KOPT-K1 (cell line): ENCODE results near the gene ADAMTS12.

Experiments
- H3K27ac ChIP-seq: fragments of 200-600 bp; sonication (generic); 2 replicates; pipeline ENCODE4 v1.5.1; 2016; ENCODE audit warnings: antibody characterized with exemption, mild to moderate bottlenecking, low read depth, low read length; ENCODE audit not compliant: poor library complexity, severe bottlenecking
- H3K36me3 ChIP-seq: fragments of 200-600 bp; sonication (generic); 2 replicates; pipeline ENCODE4 v1.5.1; 2017; ENCODE audit warnings: antibody characterized with exemption, mild to moderate bottlenecking, low read length, moderate library complexity; ENCODE audit not compliant: insufficient read depth
- H3K9me3 ChIP-seq: fragments of 200-600 bp; sonication (generic); 2 replicates; pipeline ENCODE4 v1.5.1; 2017; ENCODE audit warnings: antibody characterized with exemption, low read length, mild to moderate bottlenecking; ENCODE audit not compliant: insufficient read depth, poor library complexity, severe bottlenecking

ADAMTS12 gene

DNA sequence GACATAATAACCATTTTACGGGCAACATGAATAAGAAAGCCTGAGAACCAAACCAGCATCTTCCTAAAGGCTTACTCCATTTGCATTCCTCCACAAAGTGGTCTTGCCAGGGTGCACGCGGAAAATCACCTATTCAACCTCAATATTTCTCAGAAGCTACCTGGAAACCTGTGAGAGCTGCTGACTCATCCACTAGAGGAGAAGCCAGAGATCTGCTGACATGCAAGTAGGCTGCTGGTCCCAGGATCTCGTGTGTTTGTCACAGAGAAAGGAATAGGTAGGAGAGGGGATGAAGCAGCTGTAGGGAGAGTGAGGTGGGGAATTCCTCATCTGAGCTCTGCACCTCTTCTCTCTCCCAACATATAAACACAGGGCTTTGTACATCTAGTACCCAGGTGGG, 138.1 kb downstream of the ADAMTS12 start:
- H3K36me3 ChIP-seq, result no peaks in the 10 kb centered on the region
- H3K9me3 ChIP-seq, result no peaks in the 10 kb centered on the region

GRCh38 chr5:33748754-33749153, 143.0 kb downstream of the ADAMTS12 start:
- H3K27ac ChIP-seq, result no peak overlapping the region
- H3K36me3 ChIP-seq, result no peaks in the 10 kb centered on the region
- no peaks in the 10 kb centered on the region for H3K9me3 ChIP-seq

More for the DNA sequence above, 138.1 kb downstream of the ADAMTS12 start:
- H3K27ac ChIP-seq, result no peak overlapping the region

- H3K36me3 ChIP-seq, result no peaks in the 10 kb centered on the region
- no peak overlapping the region for H3K27ac ChIP-seq
- H3K9me3 ChIP-seq, result no peaks in the 10 kb centered on the region
Measured at GRCh38 chr5:33745101-33745770, 146.6 kb downstream of the ADAMTS12 start.

DNA sequence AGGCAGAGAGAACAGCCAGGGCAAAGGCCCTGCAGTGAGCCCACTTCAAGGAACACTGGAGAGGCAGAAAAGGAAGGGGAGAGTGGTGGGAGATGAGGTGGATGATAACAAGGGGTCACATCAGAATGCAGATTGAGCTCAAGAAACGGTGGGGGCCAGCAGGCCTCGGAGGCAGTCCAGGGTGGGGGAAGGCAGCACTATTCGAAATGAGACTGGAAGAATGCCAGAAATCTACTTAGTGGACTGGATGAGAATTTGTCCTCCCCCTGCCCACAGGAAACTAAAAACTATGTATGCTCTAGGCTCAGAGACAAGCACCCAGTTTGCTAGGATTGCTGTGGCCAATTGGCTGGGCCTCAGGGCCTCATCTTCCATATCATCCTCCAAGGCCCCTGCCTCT, 148.7 kb downstream of the ADAMTS12 start:
- no peak overlapping the region for H3K27ac ChIP-seq
- H3K36me3 ChIP-seq, result no peaks in the 10 kb centered on the region
- no peaks in the 10 kb centered on the region for H3K9me3 ChIP-seq

DNA sequence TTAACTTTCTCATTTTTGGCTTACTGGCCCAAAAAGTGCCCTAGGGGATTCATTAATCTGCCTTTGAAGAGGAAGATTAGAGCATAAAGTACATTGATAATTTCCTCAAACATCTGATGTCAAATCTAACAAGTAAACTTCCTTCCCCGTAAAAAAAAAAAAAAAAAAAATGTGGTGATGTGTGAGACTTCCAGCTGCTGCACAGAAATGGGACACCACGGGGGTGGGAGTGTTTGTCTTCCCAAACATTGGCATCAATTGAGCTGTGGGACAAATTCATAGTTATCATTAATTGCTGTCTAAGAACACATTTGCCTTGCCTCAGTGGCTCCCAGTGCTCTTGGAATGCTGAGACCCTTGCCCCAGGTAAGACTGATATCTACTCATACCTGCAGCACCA, 149.6 kb downstream of the ADAMTS12 start:
- Histone ChIP-seq H3K9me3 (no peaks in the 10 kb centered on the region), H3K27ac (no peak overlapping the region), H3K36me3 (no peaks in the 10 kb centered on the region)

DNA sequence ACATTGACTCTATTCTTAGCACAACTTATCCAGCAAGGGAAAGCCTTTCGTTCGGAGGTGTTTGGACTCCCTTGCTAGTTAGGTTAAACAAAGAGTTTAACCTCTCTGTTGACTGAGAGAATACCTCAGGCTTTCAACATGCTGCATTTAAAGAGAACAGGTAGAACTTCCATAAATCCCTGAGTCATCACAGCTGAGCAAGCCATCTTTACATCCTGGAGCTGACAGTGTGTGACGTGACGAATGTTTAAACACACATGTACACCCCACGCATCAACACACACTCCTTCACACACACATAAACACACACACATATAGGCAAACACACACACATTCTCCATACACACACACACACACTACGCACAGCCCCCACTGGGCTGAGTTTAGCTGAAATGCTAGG, 152.8 kb downstream of the ADAMTS12 start:
- Histone ChIP-seq H3K9me3 (no peaks in the 10 kb centered on the region), H3K27ac (no peak overlapping the region), H3K36me3 (no peaks in the 10 kb centered on the region)

GRCh38 chr5:33738097-33738496, 153.7 kb downstream of the ADAMTS12 start:
- no peaks in the 10 kb centered on the region for H3K36me3 ChIP-seq

GRCh38 chr5:33737697-33738096, 154.1 kb downstream of the ADAMTS12 start:
- H3K36me3 ChIP-seq, result no peaks in the 10 kb centered on the region
- no peak overlapping the region for H3K27ac ChIP-seq
- no peaks in the 10 kb centered on the region for H3K9me3 ChIP-seq

More at GRCh38 chr5:33738097-33738496, 153.7 kb downstream of the ADAMTS12 start:
- no peaks in the 10 kb centered on the region for H3K9me3 ChIP-seq
- no peak overlapping the region for H3K27ac ChIP-seq

DNA sequence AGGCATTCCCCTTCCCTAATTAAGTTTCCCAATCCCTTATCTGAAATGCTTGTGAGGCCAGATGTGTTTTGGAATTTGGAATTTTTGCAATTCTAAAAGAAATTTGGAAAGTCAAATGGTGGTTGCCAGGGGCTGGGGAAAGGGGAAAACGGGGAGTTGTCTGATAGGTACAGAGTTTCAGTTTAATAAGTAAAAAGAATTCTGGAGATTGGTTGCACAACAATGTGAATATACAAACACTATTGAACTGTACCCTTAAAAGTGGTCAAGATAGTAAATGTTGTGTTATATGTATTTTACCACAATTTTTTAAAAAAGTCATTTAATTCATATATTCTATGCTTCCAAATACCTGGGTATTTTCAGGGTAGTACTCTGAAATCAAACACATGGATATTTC, 154.5 kb downstream of the ADAMTS12 start:
- Histone ChIP-seq H3K27ac (no peak overlapping the region), H3K9me3 (no peaks in the 10 kb centered on the region), H3K36me3 (no peaks in the 10 kb centered on the region)

DNA sequence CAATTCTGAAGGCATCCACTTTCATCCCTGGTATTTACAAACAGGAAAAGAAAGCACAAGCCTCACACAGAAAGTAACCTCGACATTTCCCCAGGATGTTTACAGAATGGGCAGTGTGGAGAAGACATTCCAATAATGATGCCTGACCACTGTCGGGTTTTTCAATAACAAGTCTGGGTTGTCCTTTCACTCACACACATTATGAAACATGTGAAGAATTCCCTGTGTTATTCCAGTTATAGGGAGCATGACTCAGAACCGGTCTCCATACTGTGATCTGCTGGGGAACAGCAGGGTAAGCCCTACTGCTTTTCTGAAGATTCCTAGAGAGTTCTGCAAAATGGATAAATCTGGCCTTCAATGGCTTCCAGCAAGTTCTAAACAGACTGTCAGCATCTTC, 155.3 kb downstream of the ADAMTS12 start:
- H3K36me3 ChIP-seq, result no peaks in the 10 kb centered on the region
- no peaks in the 10 kb centered on the region for H3K9me3 ChIP-seq
- H3K27ac ChIP-seq, result no peak overlapping the region

- no peaks in the 10 kb centered on the region for H3K36me3 ChIP-seq
- H3K27ac ChIP-seq, result no peak overlapping the region
- no peaks in the 10 kb centered on the region for H3K9me3 ChIP-seq
Measured at GRCh38 chr5:33735072-33735471, 156.7 kb downstream of the ADAMTS12 start.

GRCh38 chr5:33734537-33734936, 157.3 kb downstream of the ADAMTS12 start:
- Histone ChIP-seq H3K27ac (no peak overlapping the region), H3K9me3 (no peaks in the 10 kb centered on the region), H3K36me3 (no peaks in the 10 kb centered on the region)

GRCh38 chr5:33733225-33733624, 158.6 kb downstream of the ADAMTS12 start:
- Histone ChIP-seq H3K36me3 (no peaks in the 10 kb centered on the region), H3K9me3 (no peaks in the 10 kb centered on the region), H3K27ac (no peak overlapping the region)

- no peaks in the 10 kb centered on the region for H3K36me3 ChIP-seq
- H3K9me3 ChIP-seq, result no peaks in the 10 kb centered on the region
- H3K27ac ChIP-seq, result no peak overlapping the region
Measured at GRCh38 chr5:33726422-33727165, 165.2 kb downstream of the ADAMTS12 start.

- Histone ChIP-seq H3K27ac (no peak overlapping the region), H3K9me3 (no peaks in the 10 kb centered on the region), H3K36me3 (no peaks in the 10 kb centered on the region)
Measured at GRCh38 chr5:33725806-33726205, 166.0 kb downstream of the ADAMTS12 start.
